Measurements from ENCODE around the gene NFU1.

DNA sequence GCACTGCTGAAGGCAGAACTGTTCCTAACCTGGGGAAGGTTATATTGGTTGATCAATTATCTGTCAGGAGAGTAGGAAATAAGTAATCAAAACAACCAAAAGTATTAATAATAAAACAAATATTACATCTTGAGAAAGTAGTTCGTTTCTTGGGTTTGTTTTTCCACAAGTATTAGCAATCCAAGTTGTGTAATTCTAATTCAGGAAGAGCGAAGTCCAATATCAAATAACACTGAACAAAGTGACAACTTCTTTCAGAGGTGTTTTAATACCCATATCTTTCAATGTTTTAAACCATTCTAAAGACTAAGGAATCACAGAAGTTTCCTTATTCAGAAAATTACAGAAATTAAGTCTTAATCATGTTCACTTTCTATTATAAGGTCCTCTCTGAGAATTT, 34.6 kb upstream of the NFU1 start:
- TF ChIP-seq POLR2A (IDR thresholded peaks at IDR 0.05), result no peak
- TF ChIP-seq, protein P1, sequence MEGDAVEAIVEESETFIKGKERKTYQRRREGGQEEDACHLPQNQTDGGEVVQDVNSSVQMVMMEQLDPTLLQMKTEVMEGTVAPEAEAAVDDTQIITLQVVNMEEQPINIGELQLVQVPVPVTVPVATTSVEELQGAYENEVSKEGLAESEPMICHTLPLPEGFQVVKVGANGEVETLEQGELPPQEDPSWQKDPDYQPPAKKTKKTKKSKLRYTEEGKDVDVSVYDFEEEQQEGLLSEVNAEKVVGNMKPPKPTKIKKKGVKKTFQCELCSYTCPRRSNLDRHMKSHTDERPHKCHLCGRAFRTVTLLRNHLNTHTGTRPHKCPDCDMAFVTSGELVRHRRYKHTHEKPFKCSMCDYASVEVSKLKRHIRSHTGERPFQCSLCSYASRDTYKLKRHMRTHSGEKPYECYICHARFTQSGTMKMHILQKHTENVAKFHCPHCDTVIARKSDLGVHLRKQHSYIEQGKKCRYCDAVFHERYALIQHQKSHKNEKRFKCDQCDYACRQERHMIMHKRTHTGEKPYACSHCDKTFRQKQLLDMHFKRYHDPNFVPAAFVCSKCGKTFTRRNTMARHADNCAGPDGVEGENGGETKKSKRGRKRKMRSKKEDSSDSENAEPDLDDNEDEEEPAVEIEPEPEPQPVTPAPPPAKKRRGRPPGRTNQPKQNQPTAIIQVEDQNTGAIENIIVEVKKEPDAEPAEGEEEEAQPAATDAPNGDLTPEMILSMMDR (IDR thresholded peaks at IDR 0.05), result no peak
